RWPE2 (cell line): Measurements from ENCODE around the gene USP6NL.

Experiments
- ATAC-seq: fragments of 200-7000 bp; cut with Tn5 transposase; 3 replicates; pipeline ENCODE4 v1.9.1; 2021; ENCODE audit warnings: low read depth
- DNase-seq: peaks from one replicate; pipeline ENCODE4 v3.0.0-alpha.2; 2020; ENCODE audit warnings: low spot score
- H3K27ac ChIP-seq: fragments of 450-650 bp; 2 replicates; pipeline ENCODE4 v1.5.1; 2017; ENCODE audit warnings: mild to moderate bottlenecking; ENCODE audit not compliant: poor library complexity, severe bottlenecking
- H3K27me3 ChIP-seq: fragments of 250-450 bp; sonication (Bioruptor Pico); 2 replicates; pipeline ENCODE4 v1.5.1; 2021; ENCODE audit warnings: mild to moderate bottlenecking, moderate library complexity; ENCODE audit not compliant: insufficient read depth, poor library complexity, severe bottlenecking
- H3K36me3 ChIP-seq: fragments of 250-450 bp; sonication (Bioruptor Pico); 2 replicates; pipeline ENCODE4 v1.5.1; 2020; ENCODE audit warnings: low read depth, mild to moderate bottlenecking, moderate library complexity
- H3K4me1 ChIP-seq: fragments of 250-450 bp; sonication (Bioruptor Pico); 2 replicates; pipeline ENCODE4 v1.5.1; 2021; ENCODE audit warnings: mild to moderate bottlenecking, moderate library complexity; ENCODE audit not compliant: insufficient read depth, poor library complexity, severe bottlenecking
- H3K4me3 ChIP-seq: fragments of 250-450 bp; sonication (Bioruptor Pico); 2 replicates; pipeline ENCODE4 v1.5.1; 2021; ENCODE audit warnings: mild to moderate bottlenecking, moderate library complexity; ENCODE audit not compliant: severe bottlenecking
- H3K9me3 ChIP-seq: fragments of 250-450 bp; sonication (Bioruptor Pico); 2 replicates; pipeline ENCODE4 v1.5.1; 2021; ENCODE audit warnings: mild to moderate bottlenecking, moderate library complexity; ENCODE audit not compliant: severe bottlenecking
- TF ChIP-seq, protein P1 (sequence below): fragments of 450-650 bp; IDR thresholded peaks from one replicate; pipeline ENCODE4 v1.5.1; 2017; ENCODE audit warnings: mild to moderate bottlenecking, moderate library complexity; ENCODE audit not compliant: poor library complexity, severe bottlenecking

The USP6NL gene

DNA sequence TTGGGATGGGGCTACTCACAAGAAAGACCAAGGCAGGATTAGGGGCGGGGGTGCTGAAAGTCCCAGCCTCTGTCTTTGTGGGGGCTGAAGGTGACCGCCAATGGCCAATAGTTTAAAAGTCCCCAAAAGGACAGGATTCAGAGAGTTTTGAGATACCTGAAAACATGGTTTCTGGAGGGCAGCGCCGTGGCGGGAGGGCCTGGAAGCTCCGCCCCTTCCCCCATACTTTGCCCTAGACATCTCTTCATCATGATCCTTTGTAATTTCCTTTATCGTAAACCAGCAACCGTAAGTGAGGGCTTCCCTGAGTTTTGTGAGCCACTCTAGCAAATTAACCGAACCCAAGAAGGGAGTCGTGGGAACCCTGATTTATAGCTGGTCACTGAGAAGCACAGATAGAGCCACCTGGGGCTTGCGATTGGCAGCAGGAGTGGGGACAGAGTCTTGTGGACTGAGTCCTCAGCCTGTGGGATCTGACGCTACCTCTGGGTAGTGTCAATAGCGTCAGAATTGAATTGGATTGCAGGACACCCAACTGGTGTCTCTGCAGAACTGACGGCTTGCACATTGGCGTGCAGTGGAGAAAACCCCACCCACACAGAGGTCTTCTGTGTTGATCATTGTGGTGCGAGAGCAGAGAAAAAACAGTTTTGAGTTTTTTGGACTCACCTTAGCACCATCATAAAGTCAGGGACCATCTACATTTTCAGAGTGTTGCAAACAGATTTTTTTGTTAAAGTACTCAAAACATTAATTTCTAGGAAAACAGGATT, 169.3 kb downstream of the USP6NL start:
- no peaks in the 10 kb centered on the region for H3K27me3 ChIP-seq
- H3K9me3 ChIP-seq = no peaks in the 10 kb centered on the region
- H3K4me1 ChIP-seq = no peaks in the 10 kb centered on the region
- H3K36me3 ChIP-seq = no peaks in the 10 kb centered on the region
- H3K4me3 ChIP-seq = no peak overlapping the region
- H3K27ac ChIP-seq = no peak overlapping the region
- TF ChIP-seq, protein P1, sequence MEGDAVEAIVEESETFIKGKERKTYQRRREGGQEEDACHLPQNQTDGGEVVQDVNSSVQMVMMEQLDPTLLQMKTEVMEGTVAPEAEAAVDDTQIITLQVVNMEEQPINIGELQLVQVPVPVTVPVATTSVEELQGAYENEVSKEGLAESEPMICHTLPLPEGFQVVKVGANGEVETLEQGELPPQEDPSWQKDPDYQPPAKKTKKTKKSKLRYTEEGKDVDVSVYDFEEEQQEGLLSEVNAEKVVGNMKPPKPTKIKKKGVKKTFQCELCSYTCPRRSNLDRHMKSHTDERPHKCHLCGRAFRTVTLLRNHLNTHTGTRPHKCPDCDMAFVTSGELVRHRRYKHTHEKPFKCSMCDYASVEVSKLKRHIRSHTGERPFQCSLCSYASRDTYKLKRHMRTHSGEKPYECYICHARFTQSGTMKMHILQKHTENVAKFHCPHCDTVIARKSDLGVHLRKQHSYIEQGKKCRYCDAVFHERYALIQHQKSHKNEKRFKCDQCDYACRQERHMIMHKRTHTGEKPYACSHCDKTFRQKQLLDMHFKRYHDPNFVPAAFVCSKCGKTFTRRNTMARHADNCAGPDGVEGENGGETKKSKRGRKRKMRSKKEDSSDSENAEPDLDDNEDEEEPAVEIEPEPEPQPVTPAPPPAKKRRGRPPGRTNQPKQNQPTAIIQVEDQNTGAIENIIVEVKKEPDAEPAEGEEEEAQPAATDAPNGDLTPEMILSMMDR = no peak
- ATAC-seq (no peak), DNase-seq (no peak)

DNA sequence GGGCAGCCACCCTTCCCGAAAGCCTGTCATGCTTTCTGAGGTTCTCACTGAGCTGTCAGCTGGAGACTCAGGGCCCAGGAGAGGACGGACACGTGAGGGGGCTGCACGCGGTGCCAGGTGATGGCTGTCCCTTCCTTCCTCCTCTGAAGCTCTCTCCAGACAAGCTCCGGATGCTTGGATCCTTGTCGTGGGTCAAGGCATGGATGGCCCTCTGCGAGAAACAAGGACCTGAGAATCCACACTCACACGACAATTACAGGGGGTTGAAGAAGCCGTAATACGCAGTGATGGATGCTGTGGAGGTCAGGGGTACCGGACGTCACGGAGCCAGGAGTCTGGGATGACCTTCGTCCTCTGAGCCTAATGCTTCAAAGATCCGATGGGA, 170.3 kb downstream of the USP6NL start:
- Histone ChIP-seq H3K4me1 (no peaks in the 10 kb centered on the region), H3K9me3 (no peaks in the 10 kb centered on the region), H3K27ac (no peak overlapping the region), H3K27me3 (no peaks in the 10 kb centered on the region), H3K4me3 (no peak overlapping the region), H3K36me3 (no peaks in the 10 kb centered on the region)
- ATAC-seq (no peak), DNase-seq (no peak)
- TF ChIP-seq, protein P1 = no peak

DNA sequence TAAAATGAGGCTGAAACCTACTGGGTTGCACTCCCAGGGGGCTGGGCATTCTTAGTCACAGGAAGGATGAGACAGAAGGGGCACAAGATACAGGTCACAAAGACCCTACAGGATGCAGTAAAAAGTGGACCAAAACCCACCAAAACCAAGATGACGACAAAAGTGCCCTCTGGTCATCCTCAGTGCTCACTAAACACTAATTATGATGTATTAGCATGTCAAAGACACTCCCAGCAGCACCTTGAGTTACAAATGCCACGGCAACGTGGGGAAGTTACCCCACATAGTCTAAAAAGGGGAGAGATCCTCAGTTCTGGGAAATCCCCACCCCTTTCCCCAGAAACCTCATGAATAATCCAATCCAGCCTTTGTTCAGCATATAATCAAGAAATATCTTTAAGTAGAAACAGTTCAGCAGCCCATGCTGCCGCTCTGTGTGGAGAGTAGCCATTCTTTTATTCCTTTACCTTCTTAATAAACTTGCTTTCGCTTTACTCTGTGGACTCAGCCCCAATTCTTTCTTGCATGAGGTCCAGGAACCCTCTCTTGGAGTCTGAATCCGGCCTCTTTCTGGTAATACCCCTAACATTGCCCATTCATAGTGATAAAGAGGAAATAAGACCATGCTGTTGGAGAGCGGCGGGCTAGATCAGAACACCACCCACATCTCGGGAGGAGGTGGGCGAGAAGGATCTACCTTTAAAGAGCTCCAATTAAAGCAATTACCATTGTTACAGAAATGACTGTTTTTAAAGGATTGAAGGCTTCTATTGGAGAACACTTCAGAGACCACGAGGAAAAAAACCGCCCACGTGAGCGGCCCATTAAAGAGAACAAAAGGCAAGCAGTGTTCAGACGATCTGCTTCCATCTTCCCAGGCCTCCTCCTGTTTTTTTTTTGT, 170.9 kb downstream of the USP6NL start:
- H3K4me3 ChIP-seq = no peak overlapping the region
- no peaks in the 10 kb centered on the region for H3K4me1 ChIP-seq
- no peaks in the 10 kb centered on the region for H3K36me3 ChIP-seq
- no peak overlapping the region for H3K27ac ChIP-seq
- TF ChIP-seq, protein P1 = no peak
- DNase-seq (no peak), ATAC-seq (no peak)
- H3K27me3 ChIP-seq = no peaks in the 10 kb centered on the region
- no peaks in the 10 kb centered on the region for H3K9me3 ChIP-seq

DNA sequence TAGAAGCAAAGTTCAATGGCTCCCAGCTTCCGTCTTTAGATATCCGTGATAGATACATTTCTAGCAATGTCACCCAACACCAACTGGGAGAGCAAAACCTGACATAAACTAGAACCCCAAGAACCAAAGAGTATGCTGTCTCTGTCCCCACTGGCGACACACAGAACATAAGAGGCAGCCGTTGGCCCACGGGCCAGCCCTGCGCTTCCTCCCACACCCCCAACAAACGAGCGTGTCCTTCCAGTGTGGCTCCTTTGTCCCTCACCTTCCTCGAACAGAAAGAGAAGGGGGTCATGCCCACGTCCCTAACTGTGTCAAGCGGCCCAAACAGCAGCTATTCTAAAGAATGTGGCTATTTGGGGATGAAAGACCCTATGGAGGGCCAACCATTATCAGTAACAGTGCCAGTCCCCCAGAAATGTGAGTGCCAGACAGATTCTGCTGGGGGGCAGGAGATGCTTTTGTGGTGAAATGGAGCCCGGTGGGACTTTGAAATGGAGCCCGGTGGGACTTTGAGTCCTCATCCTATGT, 171.9 kb downstream of the USP6NL start:
- no peaks in the 10 kb centered on the region for H3K4me1 ChIP-seq
- H3K9me3 ChIP-seq = no peaks in the 10 kb centered on the region
- no peak for DNase-seq
- H3K27ac ChIP-seq = no peak overlapping the region
- ATAC-seq = no peak
- no peaks in the 10 kb centered on the region for H3K27me3 ChIP-seq
- TF ChIP-seq, protein P1 = no peak
- no peak overlapping the region for H3K4me3 ChIP-seq
- no peaks in the 10 kb centered on the region for H3K36me3 ChIP-seq
